Stomach smooth muscle (tissue), 2 donors: ENCODE measurements around the gene ANKRD66.
"Not testable (repeated sequence)": the region's sequence is repeated elsewhere in the genome, so short reads cannot be mapped to it uniquely, and the experiment has no call there.

Experiments used
- H3K27ac ChIP-seq: one replicate; pipeline ENCODE4 v1.7.0; 2013; ENCODE audit warnings: mild to moderate bottlenecking, low read length, inconsistent platforms
- H3K27me3 ChIP-seq, 2 donors: one replicate each; pipeline ENCODE4 v1.7.0; 2013; ENCODE audit warnings: low read length in 2 of 2; ENCODE audit not compliant: insufficient read depth in 2 of 2, control insufficient read depth in 1 of 2
- H3K36me3 ChIP-seq, 2 donors: one replicate each; pipeline ENCODE4 v1.7.0; 2013; ENCODE audit warnings: low read length in 2 of 2; ENCODE audit not compliant: control insufficient read depth in 2 of 2, insufficient read depth in 2 of 2
- H3K4me1 ChIP-seq: one replicate; pipeline ENCODE4 v1.7.0; 2013; ENCODE audit warnings: low read length; ENCODE audit not compliant: control insufficient read depth, insufficient read depth
- H3K4me3 ChIP-seq, 2 donors: one replicate each; pipeline ENCODE4 v1.7.0; 2013; ENCODE audit warnings: low read length in 2 of 2
- H3K9ac ChIP-seq, 2 donors: one replicate each; pipeline ENCODE4 v1.7.0; 2013; ENCODE audit warnings: low read length in 2 of 2, mild to moderate bottlenecking in 1 of 2
- H3K9me3 ChIP-seq, 2 donors: one replicate each; pipeline ENCODE4 v1.7.0; 2013; ENCODE audit warnings: low read length in 2 of 2; ENCODE audit not compliant: control insufficient read depth in 2 of 2
- donor health status: healthy.
- donor health status: Pancreatic carcinoma.

Gene ANKRD66

DNA sequence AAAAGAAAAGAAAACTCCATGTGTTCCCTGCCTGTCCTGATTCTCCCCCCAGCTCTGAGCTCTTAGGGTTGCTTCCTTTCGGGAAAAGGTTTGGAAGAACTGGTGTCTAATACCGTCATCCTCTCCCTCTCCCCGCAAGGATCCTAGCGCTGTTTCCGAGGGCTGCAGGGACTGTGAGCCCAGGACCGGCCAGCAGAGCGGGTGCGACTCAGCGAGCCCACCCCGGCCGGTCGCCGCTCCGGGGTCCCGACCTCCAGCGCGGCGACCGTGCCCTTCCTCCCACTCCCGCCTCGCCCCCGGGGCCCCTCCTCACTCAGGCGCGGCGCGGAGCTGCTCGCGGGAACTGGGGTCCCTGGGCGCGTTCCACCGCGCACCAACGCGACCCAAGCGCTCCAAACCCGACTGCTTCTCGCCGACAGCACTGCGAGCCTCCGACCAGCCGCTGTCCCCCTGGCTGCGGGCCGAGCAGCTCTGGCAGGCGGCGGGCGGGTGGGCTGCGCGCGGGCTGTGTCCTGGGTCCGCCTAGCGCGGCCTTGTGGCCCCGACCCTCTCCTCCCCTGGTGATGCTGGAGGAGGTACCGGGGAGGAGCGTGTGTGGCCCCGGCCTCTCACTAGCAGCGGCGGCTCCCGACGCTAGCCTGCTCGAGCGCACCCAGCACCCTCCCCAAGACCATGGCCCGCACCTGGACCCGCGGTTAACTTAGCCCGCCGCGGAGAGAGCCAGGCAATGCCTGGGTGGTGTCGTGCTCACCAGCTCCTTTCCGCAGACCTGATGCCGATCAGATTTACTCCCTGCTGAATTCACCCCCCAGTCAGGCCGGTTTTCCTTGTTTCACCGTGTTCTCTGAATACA is 11.6 kb upstream of the ANKRD66 start, which contains the start of gene PLA2G7:
TSS of gene PLA2G7 (minus strand) at position 509 of the 853 bp plus-strand sequence. CDS start 12,484 bp downstream, outside the sequence.
- no peaks in the 10 kb centered on the region for H3K9me3 ChIP-seq
- no peak within 1 kb of the TSS for H3K27ac ChIP-seq
- peaks cover 10% of the 10 kb centered on the region for H3K4me1 ChIP-seq
- H3K27me3 ChIP-seq, result peaks cover 11 to 15% of the 10 kb centered on the region in 2 donors
- H3K4me3 ChIP-seq, result peak within 1 kb of the TSS; percentile 69 to 73
- H3K9ac ChIP-seq, result peak within 1 kb of the TSS; percentile 21 to 44
- H3K36me3 ChIP-seq, result no peaks in the 10 kb centered on the region

GRCh38 chr6:46735720-46736031 is 11.1 kb upstream of the ANKRD66 start:
- no peak overlapping the region for H3K9ac ChIP-seq
- no peaks in the 10 kb centered on the region for H3K9me3 ChIP-seq
- peak overlapping the region; percentile 69 to 73 for H3K4me3 ChIP-seq
- H3K27me3 ChIP-seq, result peaks cover 11 to 15% of the 10 kb centered on the region in 2 donors
- H3K27ac ChIP-seq, result no peak overlapping the region
- no peaks in the 10 kb centered on the region for H3K36me3 ChIP-seq
- peaks cover 10% of the 10 kb centered on the region for H3K4me1 ChIP-seq

GRCh38 chr6:46736906-46737305 is 9.8 kb upstream of the ANKRD66 start:
- no peak overlapping the region for H3K4me3 ChIP-seq
- H3K9me3 ChIP-seq, result no peaks in the 10 kb centered on the region
- H3K27ac ChIP-seq, result no peak overlapping the region
- H3K9ac ChIP-seq, result no peak overlapping the region
- H3K27me3 ChIP-seq, result peaks cover 11 to 15% of the 10 kb centered on the region in 2 donors
- H3K4me1 ChIP-seq, result peaks cover 10% of the 10 kb centered on the region
- no peaks in the 10 kb centered on the region for H3K36me3 ChIP-seq

DNA sequence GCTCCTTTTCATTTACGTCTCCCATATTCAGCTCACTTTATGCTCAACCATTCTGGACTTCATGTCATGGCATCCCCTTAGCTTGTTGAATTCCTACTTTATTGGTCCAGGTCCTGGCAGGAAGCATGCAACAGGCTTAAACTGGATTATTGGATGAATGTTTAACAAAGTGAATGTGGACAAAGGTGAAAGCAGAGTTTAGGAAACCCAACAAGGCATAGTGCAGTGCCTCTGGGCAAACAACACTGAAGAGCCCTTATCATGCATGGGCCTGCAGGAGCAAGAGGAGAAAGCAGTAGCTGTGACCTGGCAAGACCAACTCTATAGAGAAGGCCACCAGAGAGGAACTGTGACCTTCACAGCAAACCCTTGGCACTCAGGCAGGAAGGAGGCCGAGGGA is 5.3 kb upstream of the ANKRD66 start:
- no peaks in the 10 kb centered on the region for H3K4me1 ChIP-seq
- H3K4me3 ChIP-seq, result no peak overlapping the region
- no peaks in the 10 kb centered on the region for H3K36me3 ChIP-seq
- H3K9ac ChIP-seq, result no peak overlapping the region
- H3K27ac ChIP-seq, result no peak overlapping the region
- peaks cover 4 to 7% of the 10 kb centered on the region in 2 donors for H3K27me3 ChIP-seq
- no peaks in the 10 kb centered on the region for H3K9me3 ChIP-seq

- no peak overlapping the region for H3K9ac ChIP-seq
- H3K27ac ChIP-seq, result no peak overlapping the region
- H3K27me3 ChIP-seq, result peaks cover 4 to 7% of the 10 kb centered on the region in 2 donors
Measured at GRCh38 chr6:46741910-46742309, 4.8 kb upstream of the ANKRD66 start.

GRCh38 chr6:46743425-46744158 is 3.1 kb upstream of the ANKRD66 start:
- no peak overlapping the region for H3K4me3 ChIP-seq
- H3K27me3 ChIP-seq, result no peaks in the 10 kb centered on the region
- H3K9ac ChIP-seq, result no peak overlapping the region
- no peaks in the 10 kb centered on the region for H3K36me3 ChIP-seq
- H3K9me3 ChIP-seq, result no peaks in the 10 kb centered on the region
- no peak overlapping the region for H3K27ac ChIP-seq
- no peaks in the 10 kb centered on the region for H3K4me1 ChIP-seq

More at GRCh38 chr6:46741910-46742309, 4.8 kb upstream of the ANKRD66 start:
- Histone ChIP-seq H3K4me3 (no peak overlapping the region), H3K4me1 (no peaks in the 10 kb centered on the region), H3K36me3 (no peaks in the 10 kb centered on the region), H3K9me3 (no peaks in the 10 kb centered on the region)

DNA sequence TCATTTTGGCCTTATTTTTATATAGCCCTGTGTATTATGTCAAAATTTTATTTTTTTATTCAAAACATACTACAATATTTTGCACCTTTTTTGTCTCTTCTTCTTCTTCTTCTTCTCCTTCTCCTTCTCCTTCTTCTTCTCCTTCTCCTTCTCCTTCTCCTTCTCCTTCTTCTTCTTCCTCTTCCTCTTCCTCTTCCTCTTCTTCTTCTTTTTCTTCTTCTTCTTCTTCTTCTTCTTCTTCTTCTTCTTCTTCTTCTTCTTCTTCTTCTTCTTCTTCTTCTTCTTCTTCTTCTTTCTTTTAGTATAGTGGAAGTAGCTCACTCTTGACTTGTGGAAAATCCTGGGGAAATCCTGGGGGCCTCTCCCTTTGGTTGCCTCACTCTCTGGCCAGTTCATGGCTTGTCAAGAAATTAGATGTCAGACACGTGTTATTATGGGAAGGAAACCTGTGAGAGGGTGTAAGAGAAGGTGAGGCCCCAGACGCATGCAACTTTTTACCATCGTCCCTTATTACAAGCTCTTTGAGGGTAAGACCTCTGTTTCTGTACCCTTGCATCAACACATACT is 2.5 kb upstream of the ANKRD66 start:
- H3K4me1 ChIP-seq, H3K4me3 ChIP-seq, H3K36me3 ChIP-seq, H3K27ac ChIP-seq, H3K27me3 ChIP-seq, H3K9ac ChIP-seq, H3K9me3 ChIP-seq: not testable (repeated sequence)

DNA sequence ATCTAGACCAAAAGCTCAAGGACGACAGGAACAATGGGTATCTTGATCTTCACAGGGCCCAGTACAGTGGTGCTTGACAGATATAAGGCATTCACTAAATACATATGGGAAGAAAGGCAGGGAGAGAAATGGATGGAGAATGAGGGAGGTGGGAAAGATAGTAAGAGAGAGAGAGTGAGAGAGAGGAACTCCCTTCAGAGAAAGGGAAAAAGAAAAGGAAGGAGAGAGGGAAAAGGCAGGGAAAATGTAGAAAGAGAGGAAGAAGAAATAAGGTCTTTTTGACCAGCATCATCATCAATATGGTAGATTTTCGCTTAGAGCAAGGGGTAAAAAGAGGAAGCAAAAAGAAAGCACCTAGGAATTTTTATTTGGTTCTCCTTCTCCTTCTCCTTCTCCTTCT is 760 bp upstream of the ANKRD66 start:
- H3K4me3 ChIP-seq, result no peak overlapping the region
- H3K9me3 ChIP-seq, result no peaks in the 10 kb centered on the region
- H3K27ac ChIP-seq, result no peak overlapping the region
- H3K9ac ChIP-seq, result no peak overlapping the region
- H3K27me3 ChIP-seq, result no peaks in the 10 kb centered on the region
- H3K36me3 ChIP-seq, result no peaks in the 10 kb centered on the region
- H3K4me1 ChIP-seq, result no peaks in the 10 kb centered on the region

GRCh38 chr6:46748940-46749503 is 2.3 kb downstream of the ANKRD66 start:
- H3K4me1 ChIP-seq, result no peaks in the 10 kb centered on the region
- H3K4me3 ChIP-seq, result no peak overlapping the region
- H3K36me3 ChIP-seq, result no peaks in the 10 kb centered on the region
- no peak overlapping the region for H3K9ac ChIP-seq
- H3K27ac ChIP-seq, result no peak overlapping the region
- peaks cover 0 to 2% of the 10 kb centered on the region in 2 donors for H3K27me3 ChIP-seq
- no peaks in the 10 kb centered on the region for H3K9me3 ChIP-seq

DNA sequence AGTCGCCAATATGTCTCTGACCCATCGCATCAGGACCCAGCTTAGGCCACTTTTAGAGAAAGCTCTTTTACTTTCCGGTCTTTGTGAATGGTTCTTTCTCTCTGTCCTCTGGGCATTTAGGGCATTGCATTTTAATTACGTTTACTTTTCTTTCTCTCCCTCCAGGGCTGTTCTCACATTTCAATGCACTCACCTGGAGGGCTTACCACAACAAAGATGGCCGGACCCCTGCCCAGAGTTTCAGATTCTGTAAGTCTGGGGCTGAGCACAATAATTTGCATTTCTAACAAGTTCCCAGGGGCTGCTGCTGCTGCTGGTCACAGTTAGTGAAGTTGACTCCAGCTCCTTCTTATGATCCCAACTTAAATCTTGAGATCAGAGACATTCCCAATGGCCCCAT is 3.0 kb downstream of the ANKRD66 start:
- Histone ChIP-seq H3K27me3 (peaks cover 0 to 2% of the 10 kb centered on the region in 2 donors), H3K4me3 (no peak overlapping the region), H3K36me3 (no peaks in the 10 kb centered on the region), H3K27ac (no peak overlapping the region), H3K4me1 (no peaks in the 10 kb centered on the region), H3K9ac (no peak overlapping the region), H3K9me3 (no peaks in the 10 kb centered on the region)
